ENCODE results near the gene XPO6.

DNA sequence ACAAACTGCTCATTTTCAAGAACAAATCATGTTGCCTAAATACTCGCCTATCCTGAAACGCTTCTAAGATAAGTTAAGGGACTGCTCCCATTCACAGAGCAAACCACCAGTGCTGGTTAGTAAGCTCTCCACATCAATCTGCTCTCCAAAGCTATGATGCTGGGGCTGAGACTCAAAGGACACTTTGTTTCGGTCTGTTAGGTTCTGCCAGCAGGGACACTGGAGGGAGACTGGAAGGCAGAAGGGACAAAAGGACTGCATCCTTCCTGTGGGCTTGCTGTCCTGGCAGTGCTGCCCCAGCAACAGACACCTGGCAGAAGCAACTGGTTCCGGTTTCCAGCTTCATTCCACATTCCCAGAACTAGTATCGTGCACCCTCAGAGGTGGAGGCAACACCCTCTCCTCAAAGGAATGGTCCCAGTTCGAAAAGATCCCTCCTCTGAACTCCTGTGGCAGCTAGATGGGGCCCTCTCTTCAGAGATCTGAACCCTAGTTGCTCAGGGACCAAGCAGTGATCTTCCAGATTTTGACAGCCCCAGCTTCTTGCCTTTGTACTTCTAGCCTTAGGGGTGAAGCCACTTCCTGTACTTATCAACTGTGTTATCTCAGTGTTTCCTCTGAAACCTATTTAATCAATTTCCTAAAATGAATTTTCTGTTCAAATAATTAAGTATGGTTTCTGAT lies 74.9 kb downstream of the XPO6 start:
- TF ChIP-seq, protein P1, sequence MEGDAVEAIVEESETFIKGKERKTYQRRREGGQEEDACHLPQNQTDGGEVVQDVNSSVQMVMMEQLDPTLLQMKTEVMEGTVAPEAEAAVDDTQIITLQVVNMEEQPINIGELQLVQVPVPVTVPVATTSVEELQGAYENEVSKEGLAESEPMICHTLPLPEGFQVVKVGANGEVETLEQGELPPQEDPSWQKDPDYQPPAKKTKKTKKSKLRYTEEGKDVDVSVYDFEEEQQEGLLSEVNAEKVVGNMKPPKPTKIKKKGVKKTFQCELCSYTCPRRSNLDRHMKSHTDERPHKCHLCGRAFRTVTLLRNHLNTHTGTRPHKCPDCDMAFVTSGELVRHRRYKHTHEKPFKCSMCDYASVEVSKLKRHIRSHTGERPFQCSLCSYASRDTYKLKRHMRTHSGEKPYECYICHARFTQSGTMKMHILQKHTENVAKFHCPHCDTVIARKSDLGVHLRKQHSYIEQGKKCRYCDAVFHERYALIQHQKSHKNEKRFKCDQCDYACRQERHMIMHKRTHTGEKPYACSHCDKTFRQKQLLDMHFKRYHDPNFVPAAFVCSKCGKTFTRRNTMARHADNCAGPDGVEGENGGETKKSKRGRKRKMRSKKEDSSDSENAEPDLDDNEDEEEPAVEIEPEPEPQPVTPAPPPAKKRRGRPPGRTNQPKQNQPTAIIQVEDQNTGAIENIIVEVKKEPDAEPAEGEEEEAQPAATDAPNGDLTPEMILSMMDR (IDR thresholded peaks at IDR 0.05) = no peak
- TF ChIP-seq REST (IDR thresholded peaks at IDR 0.05; ENCODE audit: insufficient read depth in 1 of 2, low read depth in 2 of 2, low read length in 1 of 2) (no peak), POLR2AphosphoS5 (IDR thresholded peaks at IDR 0.05; ENCODE audit: low read depth, low read length) (no peak)

Data from Panc1 (cell line).